Muscle of back (tissue), 11 donors: Measurements from ENCODE around the gene VPS35. TPM values are rescaled to one million over a fixed set of nuclear protein-coding genes. Genes with fewer than 3 reads are reported as not detected.
"Not testable (repeated sequence)": the region's sequence is repeated elsewhere in the genome, so short reads cannot be mapped to it uniquely, and the experiment has no call there.

Experiments used
- DNase-seq, 3 donors: peaks; one replicate each; pipeline versions ENCODE4 v3.0.0 to v3.0.0-alpha.2; 2013
- polyA plus RNA-seq, 10 donors: library from polyadenylated mRNA; unstranded; fragments of 120-200 nt; gene quantifications; one replicate each; pipeline ENCODE4 v1.2.1, GENCODE V29; 2013; ENCODE audit not compliant: insufficient read length in 10 of 10

Gene VPS35
- polyA plus RNA-seq, 10 donors, result 77.8 to 94.7 (median 85.6) TPM

DNA sequence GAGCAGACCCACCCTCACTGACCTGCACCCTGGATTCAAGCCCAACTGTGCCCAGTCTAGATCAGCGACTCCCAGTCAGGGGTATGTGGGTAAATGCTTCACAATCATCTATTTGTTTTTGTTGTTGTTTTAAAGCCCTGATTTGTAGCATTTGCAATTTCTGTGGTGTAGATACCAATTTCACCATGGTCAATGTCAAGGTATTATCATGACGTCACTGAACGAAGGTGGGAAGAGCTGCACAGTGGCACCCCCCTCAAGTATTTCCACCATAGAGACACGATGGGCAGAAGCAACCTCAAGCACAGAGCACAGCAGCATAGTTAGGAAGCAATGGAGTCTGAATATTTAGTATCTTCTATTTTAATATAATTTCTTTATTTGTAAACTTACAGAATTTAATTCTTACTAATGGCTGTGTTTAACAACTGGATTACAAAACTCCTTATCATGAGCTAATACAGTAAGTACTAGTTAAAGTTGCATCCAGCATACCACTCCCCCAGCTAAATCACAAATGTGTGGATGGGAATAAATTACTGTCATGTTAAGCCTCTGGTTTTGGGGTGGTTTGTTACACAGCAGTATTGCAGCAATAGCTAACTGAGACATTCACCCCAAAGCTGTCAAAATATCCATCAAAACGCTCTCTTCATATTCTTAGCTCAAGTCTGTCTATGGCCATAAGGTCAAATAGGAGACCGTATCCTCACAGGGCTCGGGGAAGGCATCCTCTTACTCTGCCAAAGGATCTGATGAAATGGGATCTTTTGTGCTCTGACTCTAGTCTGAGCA is 26.0 kb upstream of the VPS35 start:
- no peak for DNase-seq

DNA sequence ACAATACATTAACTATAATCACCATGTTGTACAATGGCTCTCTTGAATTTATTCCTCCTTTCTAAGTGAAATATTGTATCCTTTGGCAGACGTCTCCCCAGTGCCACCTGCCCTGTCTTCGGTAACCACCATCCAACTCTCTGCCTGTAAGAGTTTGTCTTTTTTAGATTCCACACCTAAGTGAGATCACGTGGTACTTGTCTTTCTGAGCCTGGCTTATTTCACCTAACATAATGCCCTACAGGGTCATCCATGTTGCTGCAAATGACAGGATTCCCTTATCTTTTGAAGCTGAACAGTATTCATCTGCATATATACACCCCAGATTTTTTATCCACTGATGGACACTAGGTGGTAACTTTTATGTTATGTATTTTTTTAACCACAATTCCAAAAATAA is 24.7 kb upstream of the VPS35 start:
- no peak for DNase-seq

DNA sequence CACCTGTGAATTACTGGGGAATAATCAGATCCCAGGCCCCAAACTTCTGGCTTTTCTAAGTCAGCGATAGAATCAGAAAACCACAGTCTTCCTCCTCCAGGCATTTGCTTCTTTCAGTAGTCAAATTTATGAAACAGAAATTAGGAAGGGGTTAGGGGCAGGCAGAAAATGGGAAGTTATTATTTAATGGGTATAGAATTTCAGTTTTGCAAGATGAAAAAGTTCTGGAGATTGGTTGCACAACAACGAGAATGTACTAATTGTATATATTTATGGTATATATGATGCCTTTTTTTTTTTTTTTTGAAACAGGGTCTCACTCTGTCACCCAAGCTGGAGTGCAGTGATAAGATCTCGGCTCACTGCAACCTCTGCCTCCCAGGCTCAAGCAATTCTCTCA is 23.9 kb upstream of the VPS35 start:
- no peak for DNase-seq

DNA sequence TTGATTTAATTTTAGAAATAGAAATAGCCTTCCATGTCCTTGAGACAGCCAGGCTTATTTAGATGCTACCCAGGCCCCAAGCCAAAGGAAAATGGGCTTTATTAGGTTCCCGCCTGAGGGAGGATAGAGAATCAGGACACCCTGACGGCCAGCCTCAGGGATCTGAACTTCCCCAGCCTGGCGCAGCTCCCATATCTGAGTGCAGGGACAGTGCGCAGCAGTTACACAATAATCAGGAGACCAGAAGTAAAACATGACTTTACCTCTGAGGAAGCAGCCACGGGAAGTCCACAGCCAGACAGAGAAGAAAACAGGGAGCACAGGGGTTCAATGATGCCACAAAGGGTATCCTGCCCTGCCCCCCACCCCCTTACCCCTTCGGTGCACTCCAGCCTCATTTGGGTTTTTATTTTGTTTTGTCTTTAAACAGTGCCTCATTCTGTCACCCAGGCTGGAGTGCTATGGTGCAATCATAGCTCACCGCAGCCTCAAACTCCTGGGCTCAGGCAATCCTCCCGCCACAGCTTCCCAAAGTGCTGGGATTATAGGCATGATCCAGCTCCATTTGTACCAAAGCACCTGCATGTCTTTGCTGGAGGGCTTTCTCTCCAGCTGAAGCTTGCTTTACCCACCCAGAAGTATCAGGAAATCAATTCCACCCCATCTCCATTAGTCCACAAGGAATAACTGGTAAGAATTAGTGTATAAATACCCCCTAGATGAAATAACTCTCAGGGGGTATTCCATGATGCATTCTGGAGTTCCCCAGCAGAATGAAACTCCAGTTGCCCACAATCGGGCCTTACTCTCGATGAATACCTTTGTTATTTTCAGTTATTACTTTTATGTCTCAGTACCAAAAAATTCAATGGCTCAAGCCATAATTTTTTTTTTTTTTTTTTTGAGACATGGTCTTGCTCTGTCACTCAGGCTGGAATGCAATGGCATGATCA is 22.4 kb upstream of the VPS35 start:
- DNase-seq, result no peak

DNA sequence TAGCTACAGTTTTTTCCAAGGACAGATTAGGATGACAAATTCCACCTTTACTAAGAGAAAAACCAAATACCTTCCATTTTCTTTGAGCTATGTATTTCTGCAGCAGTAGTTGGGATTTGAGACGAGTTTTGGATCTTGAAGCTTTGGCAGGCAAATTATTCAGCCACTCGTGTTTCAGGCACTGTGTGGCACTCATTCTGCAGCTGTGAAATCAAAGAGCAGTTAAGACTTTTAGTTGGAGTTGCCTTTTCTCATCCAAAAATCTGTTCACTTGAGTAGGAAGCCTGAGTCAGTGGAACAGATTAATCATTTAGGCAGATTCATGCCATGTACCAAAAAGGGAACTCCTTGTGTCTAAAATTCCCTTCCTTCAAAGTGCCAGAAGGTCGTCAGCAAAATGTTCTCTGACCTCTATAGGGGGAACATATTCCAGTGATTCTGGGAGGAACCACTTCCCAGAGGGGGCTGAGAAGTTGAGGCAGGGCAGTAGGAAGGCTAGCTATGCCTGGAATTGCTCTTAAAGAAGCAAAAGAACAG is 20.6 kb upstream of the VPS35 start:
- DNase-seq, result no peak

DNA sequence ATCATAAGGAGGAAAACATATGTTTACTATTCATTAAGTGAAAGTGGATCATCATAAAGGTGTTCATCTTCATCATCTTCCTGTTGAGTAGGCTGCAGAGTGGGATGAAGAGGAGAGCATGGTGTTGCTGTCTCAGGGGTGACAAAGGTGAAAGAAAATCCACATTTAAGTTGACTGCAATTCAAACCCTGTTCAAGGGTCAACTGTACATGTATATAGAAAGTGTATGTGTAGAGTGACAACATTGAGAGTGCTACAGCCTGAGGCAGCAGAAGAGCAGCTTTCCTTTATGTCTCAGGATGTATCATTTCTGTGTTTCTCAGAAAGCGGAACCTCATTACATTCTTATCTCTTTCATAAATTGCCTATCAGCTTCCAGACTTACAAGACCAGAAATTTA is 17.7 kb upstream of the VPS35 start:
- DNase-seq, result no peak

DNA sequence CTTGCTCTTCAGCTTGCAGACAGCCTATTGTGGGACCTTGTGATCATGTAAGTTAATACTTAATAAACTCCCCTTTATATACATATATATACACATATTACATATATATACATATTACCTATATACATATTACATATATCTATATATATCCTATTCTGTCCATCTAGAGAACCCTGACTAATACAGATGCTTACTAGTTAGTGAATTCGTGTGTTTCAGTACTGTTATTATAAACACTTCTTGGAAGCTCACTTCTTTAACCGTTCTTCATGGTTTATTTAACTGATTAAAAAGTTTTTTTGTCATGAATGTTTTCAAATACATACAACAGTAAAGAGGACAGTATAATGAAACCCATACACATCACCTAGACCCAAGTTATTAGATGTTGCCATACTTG is 13.1 kb upstream of the VPS35 start:
- no peak for DNase-seq

DNA sequence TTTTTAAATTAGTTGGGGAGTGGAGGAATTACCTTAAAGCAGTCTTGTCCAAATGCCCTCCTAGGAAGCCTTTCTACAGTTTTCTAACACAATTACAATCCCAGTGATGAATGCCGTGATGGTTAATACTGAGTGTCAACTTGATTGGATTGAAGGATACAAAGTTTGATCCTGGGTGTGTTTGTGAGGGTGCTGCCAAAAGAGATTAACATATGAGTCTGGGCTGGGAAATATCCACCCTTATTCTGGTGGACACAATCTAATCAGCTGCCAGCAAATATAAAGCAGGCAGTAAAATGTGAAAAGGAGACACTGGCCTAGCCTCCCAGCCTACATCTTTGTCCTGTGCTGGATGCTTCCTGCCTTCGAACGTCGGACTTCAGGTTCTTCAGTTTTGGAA is 12.6 kb upstream of the VPS35 start:
- DNase-seq, result no peak

DNA sequence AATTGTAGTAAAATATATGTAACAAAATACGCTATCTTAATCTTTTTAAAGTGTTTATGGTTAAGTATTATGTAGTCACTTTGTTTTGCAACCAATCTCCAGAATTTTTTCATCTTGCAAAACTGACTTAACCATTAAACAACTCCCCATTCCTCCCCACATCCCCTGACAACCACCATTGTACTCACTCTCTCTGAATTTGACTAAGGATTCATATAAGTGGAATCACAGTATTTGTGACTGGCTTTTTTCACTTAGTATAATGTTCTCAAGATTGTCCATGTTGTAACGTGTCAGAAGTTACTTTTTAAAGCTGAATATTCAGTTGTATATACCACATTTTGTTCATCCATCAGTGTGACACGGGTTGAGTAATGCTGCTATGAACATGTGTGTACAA is 11.1 kb upstream of the VPS35 start:
- no peak for DNase-seq

DNA sequence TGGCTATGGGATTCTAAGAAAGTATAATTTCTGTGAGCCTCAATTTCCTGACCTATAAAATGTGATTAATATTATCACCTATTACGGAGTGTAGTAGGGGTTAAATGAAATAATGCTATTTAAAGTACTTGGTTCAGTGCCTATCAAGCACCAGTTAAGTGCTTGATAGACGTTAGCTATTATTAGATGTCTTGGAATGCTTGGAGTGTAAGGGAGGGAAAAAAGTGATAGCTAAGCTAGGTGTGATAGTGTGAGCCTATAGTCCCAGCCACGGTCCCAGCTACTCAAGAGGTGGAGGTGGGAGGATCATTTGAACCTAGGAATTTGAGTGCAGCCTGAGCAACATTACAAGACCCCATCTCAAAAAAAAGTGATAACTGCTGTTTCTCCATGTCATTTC is 8.0 kb upstream of the VPS35 start:
- no peak for DNase-seq

DNA sequence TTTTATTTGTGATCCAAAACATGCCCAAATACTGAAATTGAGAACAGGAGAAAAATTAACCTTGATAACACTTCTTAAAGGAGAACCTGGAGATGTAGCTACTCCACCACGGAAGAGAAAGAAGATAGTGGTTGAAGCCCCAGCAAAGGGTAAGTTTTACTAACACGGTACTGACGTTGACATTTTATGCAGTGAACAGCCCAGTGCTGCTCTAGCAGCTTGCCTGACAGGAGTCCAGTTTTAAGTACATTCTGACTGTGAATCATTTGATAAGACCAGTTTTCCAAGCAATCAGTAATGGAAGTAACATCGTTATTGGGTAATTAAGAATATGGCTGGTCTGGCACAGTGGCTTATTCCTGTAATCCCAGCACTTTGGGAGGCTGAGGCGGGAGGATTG is 7.0 kb upstream of the VPS35 start:
- no peak for DNase-seq

DNA sequence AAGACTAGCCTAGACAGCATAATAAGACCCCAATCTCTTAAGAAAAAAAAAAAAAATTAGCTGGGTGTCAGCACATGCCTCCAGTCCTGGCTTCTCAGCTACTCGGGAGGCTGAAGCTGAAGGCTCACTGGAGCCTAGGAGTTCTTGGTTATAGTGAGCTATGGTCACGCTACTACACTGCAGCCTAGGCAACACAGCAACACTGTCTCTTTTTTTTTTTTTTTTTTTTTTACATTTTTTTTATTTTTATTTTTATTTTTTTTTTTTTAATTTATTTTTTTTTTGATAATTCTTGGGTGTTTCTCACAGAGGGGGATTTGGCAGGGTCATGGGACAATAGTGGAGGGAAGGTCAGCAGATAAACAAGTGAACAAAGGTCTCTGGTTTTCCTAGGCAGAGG is 4.6 kb upstream of the VPS35 start:
- DNase-seq, result no peak

DNA sequence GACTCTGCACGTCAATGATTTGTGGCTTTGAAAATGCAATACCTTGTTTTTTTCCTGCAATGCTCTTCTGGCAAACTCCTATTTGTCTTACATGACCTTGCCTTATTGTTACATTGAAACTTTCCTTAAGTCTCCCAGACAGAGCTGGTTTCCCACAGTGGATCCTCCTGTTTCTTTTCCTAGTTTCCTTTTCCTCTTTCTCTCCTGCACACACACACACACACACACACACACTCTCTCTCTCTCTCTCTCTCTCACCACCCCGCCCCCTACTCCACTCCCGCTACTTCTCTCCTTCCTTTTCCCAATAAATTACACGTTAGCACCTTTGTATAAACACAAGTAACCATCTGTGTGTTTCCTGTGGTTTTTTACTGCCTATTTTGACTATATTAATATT is 2.7 kb upstream of the VPS35 start:
- DNase-seq, result no peak

DNA sequence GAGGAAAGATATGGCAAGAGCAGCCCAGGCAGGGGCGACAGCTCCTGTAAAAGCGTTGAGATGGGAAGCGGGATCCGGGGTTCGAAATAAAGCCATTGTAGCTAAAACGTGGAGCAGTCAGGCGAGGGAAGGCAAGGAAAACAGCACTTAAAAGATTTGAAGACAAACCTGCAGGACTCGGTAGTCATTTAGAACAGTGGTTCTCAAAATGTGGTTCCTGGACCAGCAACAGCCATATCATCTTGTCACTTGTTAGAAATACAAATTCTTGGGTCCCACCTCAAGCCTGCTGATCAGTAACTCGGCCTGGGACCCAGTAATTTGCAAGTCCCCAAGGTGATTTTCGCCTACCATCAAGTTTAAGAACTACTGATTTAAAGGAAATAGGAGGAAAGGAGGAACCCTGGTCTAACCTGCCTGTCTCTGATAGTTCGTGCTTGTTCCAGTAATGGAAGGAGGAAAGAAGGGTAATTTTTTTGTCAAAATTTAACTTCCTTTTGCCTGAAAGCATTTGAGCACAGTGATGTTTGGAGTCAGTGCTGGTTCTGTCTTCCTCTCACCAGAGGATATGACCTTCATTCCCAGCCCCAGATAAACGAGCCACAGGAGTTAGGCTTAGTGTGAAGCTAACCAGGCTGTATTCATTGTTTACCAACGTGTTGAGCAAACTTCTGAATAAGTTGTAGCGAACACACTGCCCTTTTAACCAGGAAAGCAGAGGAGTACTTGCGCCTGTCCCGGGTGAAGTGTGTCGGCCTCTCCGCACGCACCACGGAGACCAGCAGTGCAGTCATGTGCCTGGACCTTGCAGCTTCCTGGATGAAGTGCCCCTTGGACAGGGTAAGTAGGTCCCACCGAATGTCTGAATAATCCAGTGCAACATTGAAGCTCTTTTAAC is 1.6 kb upstream of the VPS35 start:
- DNase-seq, result no peak

DNA sequence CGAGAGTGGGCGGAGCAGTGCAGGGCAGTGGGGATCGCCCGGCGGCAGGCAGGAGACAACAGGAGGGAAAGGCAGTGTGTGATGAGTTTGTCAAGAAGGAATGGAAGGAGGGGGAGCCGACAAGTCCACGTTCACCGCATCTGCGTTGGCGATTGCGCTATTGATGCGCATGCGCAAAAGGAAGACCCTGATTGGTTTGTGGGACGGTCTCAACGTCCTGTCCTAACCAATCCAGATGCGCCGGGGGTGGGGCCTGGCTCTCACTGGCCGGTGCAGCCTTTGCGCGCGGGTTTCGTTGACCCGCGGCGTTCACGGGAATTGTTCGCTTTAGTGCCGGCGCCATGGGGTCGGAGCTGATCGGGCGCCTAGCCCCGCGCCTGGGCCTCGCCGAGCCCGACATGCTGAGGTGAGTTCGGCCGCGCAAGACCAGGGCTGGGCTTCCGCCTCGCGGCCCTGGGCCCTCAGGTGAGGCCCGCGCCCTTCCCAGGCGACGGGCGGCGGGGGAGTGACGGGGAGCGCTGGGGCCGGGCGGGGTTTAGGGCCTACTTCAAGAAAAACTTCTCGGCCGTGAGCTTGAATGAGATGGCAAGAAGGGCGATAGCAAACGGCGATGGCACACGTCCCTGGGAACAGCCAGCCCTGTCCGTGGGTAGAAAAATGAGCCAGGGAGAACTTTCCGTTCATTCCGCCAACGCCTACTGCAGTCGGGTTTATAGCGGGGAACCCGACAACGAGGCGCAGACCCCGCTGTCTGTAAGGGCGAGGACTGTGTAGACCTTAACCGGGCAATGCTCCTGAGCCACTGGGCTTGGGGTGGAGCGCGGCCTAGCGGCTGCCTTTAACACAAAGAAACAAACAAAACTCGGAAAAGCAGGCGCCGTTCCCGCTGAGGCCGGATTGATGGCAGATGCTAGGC is 645 bp upstream of the VPS35 start, which contains the start of gene ORC6:
Gene ORC6 (plus strand): TSS at position 295 of the 916 bp plus-strand sequence. CDS start 47 bp downstream, at position 342.
- peak; percentile 97 to 99 (median 97) for DNase-seq

DNA sequence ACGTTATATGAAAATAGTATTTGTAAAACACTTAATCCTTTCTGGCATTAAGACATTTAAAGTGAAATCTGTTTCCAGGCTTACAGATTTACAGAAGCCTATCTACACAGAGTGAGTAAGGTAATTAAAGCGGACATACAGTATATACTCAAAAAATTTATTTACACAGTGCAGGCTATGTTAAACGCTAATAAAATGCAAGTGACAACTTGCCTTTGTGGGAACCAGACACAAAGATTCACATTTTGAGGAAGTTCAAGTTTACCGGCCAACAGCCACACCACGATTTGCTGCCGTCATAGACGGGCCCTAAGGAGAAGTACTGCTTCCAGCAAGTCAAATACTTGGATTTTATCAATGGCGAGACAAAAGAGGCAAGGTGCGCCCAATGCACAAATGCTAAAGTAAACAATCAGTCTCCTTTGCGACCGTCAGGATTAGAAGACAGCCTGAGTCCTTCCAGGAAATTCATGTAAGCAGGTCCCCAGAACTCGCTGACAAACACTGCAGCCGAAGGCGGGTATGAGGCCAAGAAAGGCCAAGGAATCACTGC is 801 bp downstream of the VPS35 start:
- DNase-seq, result peak in 2 of 3 donors; percentile 23 to 55

DNA sequence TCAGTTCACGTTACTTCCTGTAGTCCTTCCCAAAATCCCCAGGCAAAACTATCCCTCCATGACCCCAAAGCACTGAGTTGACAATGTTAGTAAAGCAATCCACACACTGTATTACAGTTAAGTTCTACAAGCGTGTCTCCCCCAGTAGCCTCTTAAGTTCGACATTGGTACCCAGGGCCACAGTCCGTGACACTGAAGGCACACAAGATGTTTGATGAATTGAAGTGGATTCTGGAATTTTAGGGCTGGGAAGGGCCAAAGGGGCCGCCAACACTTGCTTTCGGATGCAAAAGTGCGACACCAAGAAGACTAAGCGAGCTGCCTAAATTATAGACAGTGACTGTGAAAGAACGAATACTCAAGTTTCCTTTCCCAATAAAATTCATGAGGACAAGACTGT is 1.5 kb downstream of the VPS35 start:
- DNase-seq, result no peak

DNA sequence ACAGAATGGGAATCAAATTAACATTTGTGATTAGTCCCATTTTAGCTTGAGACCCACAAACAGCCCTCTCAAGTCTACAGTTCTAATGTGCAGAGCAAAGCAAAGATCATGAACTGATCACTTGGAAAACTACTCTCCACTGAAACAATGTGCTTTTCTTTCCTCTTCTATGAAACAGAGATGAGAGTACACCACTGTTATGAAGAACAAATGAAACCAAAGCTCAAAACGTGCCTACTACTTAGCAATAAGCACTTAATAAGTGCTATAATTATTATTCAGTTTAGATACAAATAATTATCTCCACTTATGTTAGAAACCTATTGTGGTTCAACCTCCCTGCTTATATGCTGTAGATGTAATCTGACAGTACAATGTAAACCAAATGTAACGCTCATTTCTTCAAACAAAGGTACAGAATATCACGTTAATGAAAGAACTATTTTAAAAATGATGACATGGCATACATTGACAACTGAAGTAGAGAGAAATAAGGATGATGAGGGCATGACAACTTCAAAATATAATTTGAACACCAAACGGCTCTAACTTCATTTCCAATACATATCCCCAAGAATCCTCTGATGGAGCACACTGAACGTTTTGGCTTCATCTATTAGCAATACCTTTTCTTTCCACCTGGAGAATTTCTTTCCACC is 2.0 kb downstream of the VPS35 start:
- no peak for DNase-seq

DNA sequence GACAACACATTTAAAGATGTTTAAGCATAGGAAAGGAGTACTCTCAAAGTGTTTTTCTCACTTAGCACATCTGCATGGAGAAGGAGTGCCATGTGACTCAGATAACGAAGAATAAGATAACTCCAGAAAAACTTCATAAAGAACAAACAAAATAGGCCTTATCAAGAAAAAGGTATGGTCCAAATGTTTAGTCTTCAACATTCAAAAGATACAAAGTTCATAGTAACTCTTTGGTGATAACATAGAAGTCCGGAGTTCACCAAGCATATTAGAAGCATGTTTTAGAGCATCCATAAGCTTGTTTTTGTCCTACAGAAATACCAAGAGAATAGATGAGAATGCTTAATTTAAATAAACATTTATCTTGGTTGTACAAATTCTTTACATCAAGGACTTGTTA is 7.1 kb downstream of the VPS35 start:
- not testable (repeated sequence) for DNase-seq

DNA sequence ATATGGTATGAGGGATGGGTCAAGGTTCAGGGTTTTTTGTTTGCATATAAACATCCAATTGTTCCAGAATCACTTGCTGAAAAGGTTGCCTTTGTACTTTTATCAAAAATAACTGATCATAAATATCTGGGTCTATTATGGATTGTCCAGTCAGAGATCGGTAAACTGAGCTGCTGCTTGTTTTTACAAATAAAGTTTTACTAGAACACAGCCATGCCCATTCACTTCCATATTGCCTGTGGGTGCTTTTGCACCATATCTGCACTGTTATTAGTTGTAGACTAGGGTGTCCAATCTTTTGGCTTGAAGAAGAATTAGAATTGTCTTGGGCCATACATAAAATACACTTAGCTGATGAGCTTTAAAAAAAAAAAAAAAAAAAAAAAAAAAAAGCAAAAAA is 11.0 kb downstream of the VPS35 start:
- not testable (repeated sequence) for DNase-seq
